HFFc6 (cell line): Measurements from ENCODE around the gene UBE2E2. TPM values are rescaled to one million over a fixed set of nuclear protein-coding genes. Genes with fewer than 3 reads are reported as not detected.
A peak's percentile ranks its signal among the peaks of the same experiment; 100 is the strongest.

ENCODE experiments used
- DNase-seq: peaks from one replicate; pipeline ENCODE4 v3.0.0-alpha.2; 2018
- H3K27ac Mint-ChIP-seq: 2 replicates; pipeline ENCODE4 v1.8.0; 2020; ENCODE audit warnings: mild to moderate bottlenecking, mixed read lengths
- H3K27me3 Mint-ChIP-seq: 2 replicates; pipeline ENCODE4 v1.8.0; 2021; ENCODE audit warnings: mild to moderate bottlenecking, moderate library complexity, mixed read lengths; ENCODE audit not compliant: insufficient read depth
- H3K36me3 Mint-ChIP-seq: 2 replicates; pipeline ENCODE4 v1.8.0; 2021; ENCODE audit warnings: low read depth, mixed read lengths
- H3K4me1 Mint-ChIP-seq: 2 replicates; pipeline ENCODE4 v1.8.0; 2020; ENCODE audit warnings: low read depth, mixed read lengths
- H3K4me3 Mint-ChIP-seq: 2 replicates; pipeline ENCODE4 v1.8.0; 2020; ENCODE audit warnings: mild to moderate bottlenecking, moderate library complexity, mixed read lengths
- H3K9me3 Mint-ChIP-seq: 2 replicates; pipeline ENCODE4 v1.8.0; 2020; ENCODE audit warnings: mild to moderate bottlenecking, mixed read lengths
- CTCF ChIP-seq: fragments of 200-600 bp; sonication (generic); IDR thresholded peaks from 2 replicates; pipeline ENCODE4 v1.5.0; 2021; ENCODE audit warnings: antibody characterized with exemption, mild to moderate bottlenecking
- total RNA-seq, 6 experiments: library from RNA; stranded (reverse); fragmentation: NEBNext Ultra II Directional; extraction: Animal tissue kit (Norgen Biotek cat#: 25700); gene quantifications; 2 replicates in 1 of 6; 3 replicates in 5 of 6; pipeline ENCODE4 v1.2.3, GENCODE V29; 2021

Gene UBE2E2
- total RNA-seq, 6 experiments from 2014 or later, result 38.2 to 53.0 (median 47.2) TPM

DNA sequence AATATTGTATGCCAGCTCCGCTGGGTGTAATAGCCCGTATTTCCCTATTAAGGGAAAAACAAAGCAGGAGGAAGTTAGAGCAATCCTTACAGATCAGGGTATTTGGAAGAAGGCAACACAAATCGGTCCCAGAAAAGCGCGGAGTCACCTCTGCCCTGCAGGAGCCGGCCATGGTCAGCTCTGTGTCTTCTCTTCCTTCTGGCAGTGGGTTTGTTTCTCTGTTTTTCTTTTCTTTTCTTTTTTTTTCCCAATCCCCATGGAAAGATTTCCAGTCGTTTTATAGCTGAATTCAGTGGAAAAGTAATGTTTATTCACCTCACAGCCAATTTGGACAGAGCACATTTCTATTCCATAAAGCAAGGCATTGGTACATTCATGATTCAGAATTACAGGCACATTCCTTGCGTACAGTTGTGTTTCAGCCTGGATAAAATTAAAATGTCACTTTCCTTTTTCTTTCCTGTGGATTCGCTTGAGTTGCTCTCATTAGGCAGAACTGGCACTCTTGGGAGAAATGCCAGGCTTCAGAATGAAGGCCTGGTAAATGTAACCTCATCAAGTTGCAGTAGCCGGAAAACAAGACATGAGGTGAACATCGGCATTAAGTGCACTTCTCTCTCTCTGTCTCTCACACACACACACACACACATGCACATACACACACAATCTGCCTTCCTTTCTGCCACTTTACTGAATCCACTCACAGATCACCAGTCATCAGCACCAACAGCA is 398.1 kb downstream of the UBE2E2 start:
- DNase-seq, result no peak
- no peak overlapping the region for H3K4me3 Mint-ChIP-seq

DNA sequence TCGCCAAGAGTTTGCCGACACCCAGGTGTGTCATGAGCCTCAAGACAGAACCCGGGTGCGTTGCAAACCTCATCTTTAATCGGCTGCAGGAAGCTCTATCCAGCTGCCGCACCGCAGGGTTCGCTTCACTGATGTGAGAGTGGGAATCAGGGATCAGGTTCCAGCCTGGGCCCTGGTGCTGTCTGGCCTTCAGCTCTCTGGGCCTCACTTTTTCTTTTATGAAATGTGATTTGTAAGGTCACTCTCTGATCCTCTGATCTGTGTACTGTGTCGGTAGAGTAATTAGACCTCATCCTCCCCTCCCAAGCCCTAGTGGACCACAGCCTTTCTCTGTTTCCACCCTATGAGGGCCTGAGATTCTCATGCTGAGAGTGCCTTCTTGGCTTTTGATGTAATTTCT is 399.8 kb downstream of the UBE2E2 start:
- H3K36me3 Mint-ChIP-seq, result peaks cover 5% of the 10 kb centered on the region; the same call in 1 of the 2 replicates
- peaks cover 2% of the 10 kb centered on the region; the same call in 1 of the 2 replicates for H3K27me3 Mint-ChIP-seq
- no peak for TF ChIP-seq CTCF
- DNase-seq, result no peak
- H3K9me3 Mint-ChIP-seq, result no peaks in the 10 kb centered on the region
- H3K4me1 Mint-ChIP-seq, result peaks cover 7% of the 10 kb centered on the region
- no peak overlapping the region for H3K27ac Mint-ChIP-seq
- H3K4me3 Mint-ChIP-seq, result no peak overlapping the region

More for the DNA sequence above, 398.1 kb downstream of the UBE2E2 start:
- Mint-ChIP-seq H3K27ac (no peak overlapping the region), H3K27me3 (peaks cover under 1% of the 10 kb centered on the region), H3K36me3 (peaks cover 14% of the 10 kb centered on the region), H3K9me3 (peaks cover 5% of the 10 kb centered on the region; the same call in 1 of the 2 replicates), H3K4me1 (peaks cover 7% of the 10 kb centered on the region)
- TF ChIP-seq CTCF, result no peak

GRCh38 chr3:23607184-23607847 is 404.2 kb downstream of the UBE2E2 start:
- TF ChIP-seq CTCF, result no peak
- H3K27me3 Mint-ChIP-seq, result peaks cover 6% of the 10 kb centered on the region; the same call in 1 of the 2 replicates
- no peaks in the 10 kb centered on the region for H3K9me3 Mint-ChIP-seq
- no peak for DNase-seq
- H3K4me3 Mint-ChIP-seq, result no peak overlapping the region
- H3K27ac Mint-ChIP-seq, result no peak overlapping the region
- no peaks in the 10 kb centered on the region for H3K36me3 Mint-ChIP-seq
- peaks cover 26% of the 10 kb centered on the region for H3K4me1 Mint-ChIP-seq

DNA sequence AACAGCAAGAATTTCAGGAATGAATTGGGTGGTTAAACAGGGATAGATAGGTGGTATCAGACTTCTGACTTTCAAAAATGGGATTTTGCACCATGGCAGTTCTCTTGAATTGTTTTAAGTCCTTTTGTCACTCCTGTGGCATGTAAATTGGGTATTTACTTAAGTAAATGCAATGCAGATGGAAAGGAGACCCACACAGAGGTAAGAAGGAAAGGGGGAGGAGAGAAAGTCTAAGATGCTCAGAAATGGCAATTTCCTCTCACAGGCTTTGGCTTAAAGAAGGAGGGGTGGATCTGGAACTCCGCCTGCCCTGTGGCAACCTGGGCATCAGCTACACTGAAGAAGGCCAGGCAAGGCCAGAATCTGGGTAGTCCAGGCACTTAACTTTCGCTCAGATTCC is 405.5 kb downstream of the UBE2E2 start:
- Mint-ChIP-seq H3K27ac (no peak overlapping the region), H3K4me3 (no peak overlapping the region), H3K27me3 (peaks cover 6% of the 10 kb centered on the region; the same call in 1 of the 2 replicates), H3K36me3 (no peaks in the 10 kb centered on the region), H3K4me1 (peaks cover 39% of the 10 kb centered on the region), H3K9me3 (no peaks in the 10 kb centered on the region)
- DNase-seq, result no peak
- no peak for TF ChIP-seq CTCF

DNA sequence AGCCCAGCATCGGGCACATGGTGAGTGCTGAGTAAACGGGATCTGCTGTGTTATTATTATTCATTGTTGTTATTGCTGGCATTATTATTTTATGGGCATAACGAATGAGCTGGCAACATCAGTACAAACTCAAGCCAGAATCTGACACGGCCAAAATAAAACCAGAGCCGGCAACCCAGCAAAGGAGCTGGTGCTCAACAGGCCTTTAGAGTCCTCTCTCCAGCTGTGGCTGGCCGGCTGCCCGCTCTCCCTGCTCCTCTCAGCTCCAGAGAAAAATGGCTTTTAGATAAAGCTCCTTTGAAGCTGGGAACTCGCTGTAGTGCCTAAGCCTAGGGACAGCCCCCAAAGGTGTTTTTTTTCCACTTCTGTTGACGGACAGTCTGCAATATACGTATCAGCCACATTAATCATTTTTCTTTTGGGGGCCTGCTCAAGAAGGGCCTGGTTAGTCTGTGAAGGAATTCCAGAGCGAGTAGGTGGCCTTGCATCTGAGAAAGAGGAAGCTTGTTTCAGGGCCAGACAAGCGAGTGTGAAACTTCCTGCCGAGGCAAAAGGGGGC is 408.7 kb downstream of the UBE2E2 start:
- H3K27me3 Mint-ChIP-seq, result peaks cover 4% of the 10 kb centered on the region; the same call in 1 of the 2 replicates
- H3K27ac Mint-ChIP-seq, result peak overlapping the region; percentile 95
- peak; percentile 48 for DNase-seq
- no peaks in the 10 kb centered on the region for H3K36me3 Mint-ChIP-seq
- TF ChIP-seq CTCF, result no peak
- peak overlapping the region; percentile 83 for H3K4me3 Mint-ChIP-seq
- peaks cover 35% of the 10 kb centered on the region for H3K4me1 Mint-ChIP-seq
- no peaks in the 10 kb centered on the region for H3K9me3 Mint-ChIP-seq
